Measurements from ENCODE around the gene SNTN.

Gene SNTN

GRCh38 chr3:63679186-63679585 is 26.7 kb downstream of the SNTN start:
- DNase-seq, result no peak

- DNase-seq, result no peak
Measured at GRCh38 chr3:63684081-63684480, 31.6 kb downstream of the SNTN start.

- DNase-seq, result no peak
Measured at GRCh38 chr3:63685340-63685739, 32.9 kb downstream of the SNTN start.

- no peak for DNase-seq
Measured at GRCh38 chr3:63687278-63688225, 35.1 kb downstream of the SNTN start.

GRCh38 chr3:63689285-63689684 is 36.8 kb downstream of the SNTN start:
- DNase-seq, result no peak

- no peak for DNase-seq
Measured at GRCh38 chr3:63693351-63693750, 40.9 kb downstream of the SNTN start.

- DNase-seq, result no peak
Measured at GRCh38 chr3:63705092-63705645, 52.7 kb downstream of the SNTN start.

GRCh38 chr3:63706321-63707085 is 54.0 kb downstream of the SNTN start:
- no peak for DNase-seq

GRCh38 chr3:63707731-63708130 is 55.3 kb downstream of the SNTN start:
- DNase-seq, result no peak

GRCh38 chr3:63709576-63709975 is 57.1 kb downstream of the SNTN start:
- no peak for DNase-seq
